HTERT RPE-1 (cell line): ENCODE measurements around the gene TFCP2L1.

ENCODE experiments used
- in situ Hi-C: fragments of 300-500 bp; cut with MboI; formaldehyde crosslinking; loops from 4 replicates; pipeline ENCODE4 v1.14.3; 2020; ENCODE audit warnings: low sequenced_read_pairs

TFCP2L1 gene

GRCh38 chr2:121295911-121296650, 11.1 kb upstream of the TFCP2L1 start:
- in situ Hi-C loops, result no loop called here

GRCh38 chr2:121294881-121295840, 10.2 kb upstream of the TFCP2L1 start:
- in situ Hi-C loops, result no loop called here

DNA sequence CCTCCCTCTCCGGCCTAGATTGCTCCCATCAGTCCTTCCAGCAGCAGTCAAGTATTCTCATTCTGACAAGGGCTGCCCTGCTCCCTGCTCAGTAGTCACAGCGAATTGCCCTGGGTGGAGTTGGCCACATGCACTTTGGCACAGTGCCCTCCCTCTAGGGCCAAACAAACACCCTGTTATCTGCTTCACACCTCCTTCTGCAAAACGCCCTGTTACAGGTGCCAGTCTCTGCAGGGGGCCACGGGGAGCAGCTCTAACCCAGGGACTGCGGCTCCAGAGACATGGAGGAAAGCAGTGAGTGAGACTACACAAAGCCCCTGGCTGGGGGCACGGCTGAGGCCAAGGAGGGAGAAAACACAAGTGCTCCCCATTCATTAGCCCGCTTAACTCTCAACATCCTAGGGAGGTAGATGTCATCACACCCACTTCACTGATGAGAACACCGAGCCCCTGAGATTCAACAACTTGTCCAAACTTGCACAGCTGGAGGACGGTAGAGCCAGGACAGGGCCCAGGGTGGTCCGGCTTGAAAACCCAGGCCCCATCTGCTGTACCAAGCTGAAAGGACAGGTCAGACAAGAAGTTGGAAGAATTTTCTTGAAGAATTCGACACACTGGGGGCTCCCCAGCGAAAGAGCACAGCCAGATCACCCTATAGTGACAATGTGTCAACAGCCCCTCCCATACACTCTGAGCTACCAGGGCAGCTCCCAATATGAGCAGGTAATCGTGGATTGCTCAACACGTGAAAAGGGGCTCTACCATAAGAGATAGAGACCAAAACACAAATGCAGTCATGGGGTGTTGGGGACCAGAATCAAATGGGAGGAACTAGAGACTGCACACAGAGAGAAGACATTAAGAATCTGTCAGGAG, 8.7 kb upstream of the TFCP2L1 start:
- in situ Hi-C loops, result no loop called here

- in situ Hi-C loops, result no loop called here
Observed at GRCh38 chr2:121291251-121291580, 6.2 kb upstream of the TFCP2L1 start.

- in situ Hi-C loops, result no loop called here
Observed at GRCh38 chr2:121289271-121289670, 4.3 kb upstream of the TFCP2L1 start.

- in situ Hi-C loops, result no loop called here
Observed at GRCh38 chr2:121288454-121289231, 3.6 kb upstream of the TFCP2L1 start.

GRCh38 chr2:121287956-121288355, 3.0 kb upstream of the TFCP2L1 start:
- in situ Hi-C loops, result no loop called here

DNA sequence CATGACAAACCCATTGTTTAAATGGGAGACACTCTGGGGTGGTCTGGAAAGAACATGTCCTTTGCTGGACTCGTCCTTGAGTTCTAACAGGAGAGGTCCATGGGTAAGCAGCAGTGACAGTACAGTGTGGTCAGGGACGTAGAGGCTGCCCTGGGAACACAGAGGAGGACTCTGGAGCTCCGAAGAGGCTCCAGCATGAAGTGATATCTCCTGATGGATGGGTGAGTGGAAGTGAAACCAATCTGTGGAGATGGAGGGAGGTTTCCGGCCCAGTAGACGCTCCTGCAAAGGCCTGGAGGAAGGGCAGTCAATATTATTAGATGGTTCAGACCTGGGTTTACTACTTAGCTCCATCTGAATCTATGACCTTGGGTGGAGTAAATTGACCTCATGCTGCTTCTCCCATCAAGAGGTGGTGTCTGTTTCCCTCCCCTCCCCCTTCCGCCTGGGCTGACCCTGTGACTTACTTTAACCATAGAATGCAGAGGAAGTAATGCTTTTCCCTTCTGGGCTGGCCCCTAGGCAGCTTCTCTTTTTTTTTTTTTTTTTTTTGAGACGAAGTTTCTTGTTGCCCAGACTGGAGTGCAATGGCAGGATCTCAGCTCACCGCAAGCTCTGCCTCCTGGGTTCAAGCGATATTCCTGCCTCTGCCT, 2.3 kb upstream of the TFCP2L1 start:
- in situ Hi-C loops, result no loop called here

- in situ Hi-C loops, result no loop called here
Observed at GRCh38 chr2:121286506-121286905, 1.5 kb upstream of the TFCP2L1 start.

DNA sequence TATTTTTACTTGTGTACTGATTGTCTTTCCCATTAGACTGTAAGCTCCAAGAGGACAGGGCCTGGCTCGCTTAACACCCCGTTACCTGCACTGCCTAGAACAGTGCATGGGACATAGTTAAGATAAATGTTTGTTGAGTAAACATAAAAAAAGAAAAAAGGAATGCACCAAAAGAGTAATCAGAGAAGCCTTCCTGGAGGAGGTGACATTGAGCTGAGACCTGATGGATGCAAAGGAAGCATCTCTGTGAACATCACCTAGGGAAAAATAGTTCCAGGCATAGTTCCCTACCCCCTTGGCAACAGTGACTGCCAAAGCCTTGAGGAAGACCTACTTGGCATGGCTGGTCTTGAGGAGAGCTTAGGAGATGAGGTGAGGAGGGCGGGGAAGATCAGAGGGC, 924 bp upstream of the TFCP2L1 start:
- in situ Hi-C loops, result no loop called here

- in situ Hi-C loops, result no loop called here
Observed at GRCh38 chr2:121283670-121284462, 1.1 kb downstream of the TFCP2L1 start.

- in situ Hi-C loops, result no loop called here
Observed at GRCh38 chr2:121282800-121283385, 2.1 kb downstream of the TFCP2L1 start.

- in situ Hi-C loops, result no loop called here
Observed at GRCh38 chr2:121281694-121282093, 3.3 kb downstream of the TFCP2L1 start.

- in situ Hi-C loops, result no loop called here
Observed at GRCh38 chr2:121281107-121281506, 3.9 kb downstream of the TFCP2L1 start.

GRCh38 chr2:121279476-121280220, 5.4 kb downstream of the TFCP2L1 start:
- in situ Hi-C loops, result no loop called here

GRCh38 chr2:121276341-121276740, 8.7 kb downstream of the TFCP2L1 start:
- in situ Hi-C loops, result no loop called here

GRCh38 chr2:121273116-121273515, 11.9 kb downstream of the TFCP2L1 start:
- in situ Hi-C loops, result no loop called here

DNA sequence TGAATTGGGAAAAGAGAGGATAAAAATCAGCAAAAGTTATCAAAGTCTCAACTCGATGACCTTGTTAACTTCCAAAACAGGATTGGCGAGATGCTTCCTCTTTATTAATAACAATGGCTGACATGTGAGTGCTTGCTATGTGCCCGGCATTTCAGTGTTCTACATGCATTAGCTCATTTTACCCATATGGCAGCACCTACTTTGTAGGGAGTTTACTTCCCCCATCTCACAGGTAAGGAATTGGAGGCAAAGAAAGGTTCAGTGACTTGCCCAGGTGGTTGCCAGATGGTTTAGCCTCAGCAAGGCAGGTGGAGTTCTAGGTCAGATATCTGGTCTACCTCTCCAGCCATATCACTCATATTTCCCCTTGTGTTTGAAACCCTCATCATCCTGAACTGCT, 12.4 kb downstream of the TFCP2L1 start:
- in situ Hi-C loops, result no loop called here
